PFSK-1 (cell line): Measurements from ENCODE around the gene BCAR3.

Experiments used
- FOXP2 ChIP-seq: optimal IDR thresholded peaks from 2 replicates; pipeline ENCODE3; 2011; ENCODE audit warnings: borderline replicate concordance, control low read depth, inconsistent platforms; ENCODE audit not compliant: insufficient read depth; ENCODE audit errors: extremely low read length, extremely low read depth
- POLR2AphosphoS5 ChIP-seq: IDR thresholded peaks from 2 replicates; pipeline ENCODE4 v1.6.1; 2012; ENCODE audit warnings: low read depth, mild to moderate bottlenecking, control low read depth, low read length, moderate library complexity
- REST ChIP-seq, 2 experiments: IDR thresholded peaks; 2 replicates each; pipeline versions ENCODE4 v1.6.1 to v1.8.0; 2011 to 2012; ENCODE audit warnings: low read depth in 2 of 2, low read length in 2 of 2, control low read depth in 1 of 2, inconsistent platforms in 1 of 2, mild to moderate bottlenecking in 1 of 2, moderate library complexity in 1 of 2; ENCODE audit not compliant: insufficient read depth in 1 of 2
- SIN3A ChIP-seq: IDR thresholded peaks from 2 replicates; pipeline ENCODE4 v1.6.1; 2012; ENCODE audit warnings: mild to moderate bottlenecking, low read length, moderate library complexity, borderline replicate concordance; ENCODE audit not compliant: insufficient read depth
- TAF1 ChIP-seq: IDR thresholded peaks from 2 replicates; pipeline ENCODE4 v1.6.1; 2012; ENCODE audit warnings: low read length, control low read depth, borderline replicate concordance; ENCODE audit not compliant: insufficient read depth

BCAR3 gene

GRCh38 chr1:93581917-93582850 is 99.5 kb downstream of the BCAR3 start:
- no peak for TF ChIP-seq POLR2AphosphoS5
- TF ChIP-seq TAF1 = no peak
- TF ChIP-seq SIN3A = no peak
- TF ChIP-seq FOXP2 = no peak
- TF ChIP-seq REST (IDR thresholded peaks at IDR 0.05; ENCODE audit: insufficient read depth in 1 of 2, low read depth in 2 of 2, low read length in 2 of 2) = no peak

GRCh38 chr1:93579891-93580290 is 101.7 kb downstream of the BCAR3 start:
- TF ChIP-seq FOXP2 = peak; percentile 89
- no peak for TF ChIP-seq TAF1

- TF ChIP-seq REST (IDR thresholded peaks at IDR 0.05; ENCODE audit: insufficient read depth in 1 of 2, low read depth in 2 of 2, low read length in 2 of 2) (no peak), POLR2AphosphoS5 (no peak), SIN3A (no peak), FOXP2 (no peak), TAF1 (no peak)
Measured at GRCh38 chr1:93578911-93579825, 102.5 kb downstream of the BCAR3 start.

- no peak for TF ChIP-seq TAF1
Measured at GRCh38 chr1:93578433-93578830, 103.2 kb downstream of the BCAR3 start.

- TF ChIP-seq POLR2AphosphoS5 (peak; percentile 27; the same call in 1 of the 2 replicates), TAF1 (no peak)
Measured at GRCh38 chr1:93577536-93578432, 103.9 kb downstream of the BCAR3 start.

GRCh38 chr1:93576746-93577145 is 104.9 kb downstream of the BCAR3 start:
- no peak for TF ChIP-seq SIN3A

- TF ChIP-seq SIN3A (0 out of 2 replicates have a peak, but pooled peaks have one; percentile 77), TAF1 (peak; percentile 57; the same call in 1 of the 2 replicates), POLR2AphosphoS5 (peak; percentile 72), REST (IDR thresholded peaks at IDR 0.05; ENCODE audit: insufficient read depth in 1 of 2, low read depth in 2 of 2, low read length in 2 of 2) (peak in 1 of 2 experiments; percentile 65; a peak in 1 of 4 replicates), FOXP2 (peak; percentile 54)
Measured at GRCh38 chr1:93576346-93576745, 105.3 kb downstream of the BCAR3 start.
